Body of pancreas (tissue), 4 donors: ENCODE results near the gene CCDC146. TPM values are rescaled to one million over a fixed set of nuclear protein-coding genes. Genes with fewer than 3 reads are reported as not detected.

ENCODE experiments used
- ATAC-seq: fragments of 150-250 bp; one replicate; pipeline ENCODE4 v1.9.1; 2016
- DNase-seq, 4 donors: peaks; one replicate each; pipeline ENCODE4 v3.0.0-alpha.2; 2019
- H3K27ac ChIP-seq, 4 donors: fragments of 200-600 bp; sonication (generic); 1 replicate in 3 of 4; 2 replicates in 1 of 4; pipeline versions ENCODE4 v1.5.1 to v1.6.1; 2016 to 2019; ENCODE audit warnings: mild to moderate bottlenecking in 1 of 4, mixed read lengths in 1 of 4, moderate library complexity in 1 of 4
- H3K27me3 ChIP-seq, 2 donors: fragments of 200-600 bp; sonication (generic); one replicate each; pipeline ENCODE4 v1.6.0; 2016; ENCODE audit warnings: mild to moderate bottlenecking in 1 of 2
- H3K36me3 ChIP-seq, 2 donors: fragments of 200-600 bp; sonication (generic); replicated peaks in 1 of 2; 2 replicates each; pipeline ENCODE4 v1.5.1; 2016; ENCODE audit warnings: low read depth in 2 of 2; ENCODE audit not compliant: insufficient read depth in 1 of 2
- H3K4me1 ChIP-seq: fragments of 200-600 bp; sonication (generic); one replicate; pipeline ENCODE4 v1.6.0; 2016
- H3K4me3 ChIP-seq, 2 donors: fragments of 200-600 bp; sonication (generic); 1 replicate in 1 of 2; 2 replicates in 1 of 2; pipeline ENCODE4 v1.5.1; 2016 to 2019
- H3K9me3 ChIP-seq, 3 donors: fragments of 200-600 bp; sonication (generic); 1 replicate in 2 of 3; 2 replicates in 1 of 3; pipeline ENCODE4 v1.5.1; 2016
- CTCF ChIP-seq, 7 experiments: fragments of 450-650 bp in 4 of 7; fragments of 200-600 bp in 3 of 7; sonication (generic) in 3 of 7; IDR thresholded peaks; one replicate each; pipeline ENCODE4 v1.5.1; 2016 to 2019; ENCODE audit warnings: antibody characterized with exemption in 7 of 7
- POLR2A ChIP-seq, 3 donors: fragments of 450-650 bp; IDR thresholded peaks; one replicate each; pipeline ENCODE4 v1.6.1; 2016; ENCODE audit warnings: antibody characterized with exemption in 3 of 3, mild to moderate bottlenecking in 2 of 3
- WGBS, 2 donors: methylation state at CpG; one replicate each; pipeline ENCODE4 v1.1.5; 2017; 5-methylcytosine and 5-hydroxymethylcytosine counted together
- intact Hi-C: fragments of 100-400 bp; cut with DNase I; formaldehyde crosslinking; loops from one replicate; pipeline ENCODE4 v1.15.1; 2023
- total RNA-seq, 2 donors: library from RNA; depleted of rRNA; stranded (reverse); fragments of >200 nt; gene quantifications; one replicate each; pipeline ENCODE4 v1.1.0, GENCODE V29; 2016

Gene CCDC146
- total RNA-seq, 2 donors from 2014 or later: 3.3 to 7.5 TPM

- Histone ChIP-seq H3K9me3 (no peaks in the 10 kb centered on the region), H3K27ac (peak overlapping the region in 2 of 4 donors; percentile 11 to 12), H3K4me1 (no peaks in the 10 kb centered on the region), H3K4me3 (no peak overlapping the region), H3K27me3 (no peaks in the 10 kb centered on the region), H3K36me3 (peaks cover 0 to 2% of the 10 kb centered on the region in 2 donors)
- intact Hi-C loops: no loop called here
- 47 to 57% methylated on average over 11 to 12 of the region's 12 CpGs for WGBS, 2 donors
- TF ChIP-seq CTCF (IDR thresholded peaks at IDR 0.05) (no peak), POLR2A (IDR thresholded peaks at IDR 0.05) (no peak)
- DNase-seq (peak in 3 of 4 donors; percentile 16 to 67 (median 31)), ATAC-seq (peak; percentile 25)
Measured at GRCh38 chr7:77327067-77327931, 204.9 kb downstream of the CCDC146 start.

GRCh38 chr7:77327932-77328628 is 205.7 kb downstream of the CCDC146 start:
- DNase-seq (no peak), ATAC-seq (no peak)
- TF ChIP-seq POLR2A (IDR thresholded peaks at IDR 0.05): no peak
- no peak for TF ChIP-seq CTCF (IDR thresholded peaks at IDR 0.05)
- WGBS, 2 donors: 66 to 74% methylated on average over 6 of the region's 6 CpGs
- Histone ChIP-seq H3K27me3 (no peaks in the 10 kb centered on the region), H3K9me3 (no peaks in the 10 kb centered on the region), H3K4me3 (no peak overlapping the region), H3K36me3 (peaks cover 0 to 2% of the 10 kb centered on the region in 2 donors), H3K4me1 (no peaks in the 10 kb centered on the region), H3K27ac (peak overlapping the region in 1 of 4 donors; percentile 11)
- intact Hi-C loops: no loop called here

- Histone ChIP-seq H3K36me3 (peaks cover 0 to 2% of the 10 kb centered on the region in 2 donors), H3K4me3 (no peak overlapping the region), H3K9me3 (no peaks in the 10 kb centered on the region), H3K4me1 (no peaks in the 10 kb centered on the region), H3K27ac (no peak overlapping the region), H3K27me3 (no peaks in the 10 kb centered on the region)
- TF ChIP-seq POLR2A (IDR thresholded peaks at IDR 0.05) (no peak), CTCF (IDR thresholded peaks at IDR 0.05) (no peak)
- WGBS, 2 donors: 65 to 78% methylated on average over 1 of the region's 1 CpG
- ATAC-seq: no peak
- no peak for DNase-seq
- intact Hi-C loops: no loop called here
Measured at GRCh38 chr7:77328669-77329068, 206.3 kb downstream of the CCDC146 start.

- DNase-seq (no peak), ATAC-seq (no peak)
- no peak overlapping the region for H3K4me3 ChIP-seq
- H3K36me3 ChIP-seq: peaks cover 0 to 2% of the 10 kb centered on the region in 2 donors
- 85 to 90% methylated on average over 4 of the region's 4 CpGs for WGBS, 2 donors
- no peaks in the 10 kb centered on the region for H3K9me3 ChIP-seq
- H3K27me3 ChIP-seq: no peaks in the 10 kb centered on the region
- intact Hi-C loops: no loop called here
- H3K27ac ChIP-seq: no peak overlapping the region
- no peak for TF ChIP-seq CTCF (IDR thresholded peaks at IDR 0.05)
- no peak for TF ChIP-seq POLR2A (IDR thresholded peaks at IDR 0.05)
- H3K4me1 ChIP-seq: no peaks in the 10 kb centered on the region
Measured at GRCh38 chr7:77329466-77330168, 207.2 kb downstream of the CCDC146 start.
